SK-N-SH treated with all-trans-retinoic acid at 6 μM for 48 hours (cell line): ENCODE data around the gene FAAH.
A peak's percentile ranks its signal among the peaks of the same experiment; 100 is the strongest.
"Not testable (repeated sequence)": the region's sequence is repeated elsewhere in the genome, so short reads cannot be mapped to it uniquely, and the experiment has no call there.

ENCODE experiments used
- ATAC-seq: fragments of 200-7000 bp; cut with Tn5 transposase; 3 replicates; pipeline ENCODE4 v1.9.1; 2020; ENCODE audit warnings: mild to moderate bottlenecking, moderate library complexity
- ARNTL ChIP-seq: fragments of 450-650 bp; formaldehyde crosslinking; IDR thresholded peaks from 2 replicates; pipeline ENCODE4 v1.5.0; 2020; ENCODE audit warnings: low read depth, mild to moderate bottlenecking, moderate library complexity, borderline replicate concordance
- CSDC2 ChIP-seq: fragments of 250-450 bp; sonication (Bioruptor Pico); IDR thresholded peaks from 2 replicates; pipeline ENCODE4 v1.5.0; 2020; ENCODE audit warnings: mild to moderate bottlenecking, moderate library complexity
- ESRRG ChIP-seq: fragments of 250-450 bp; sonication (Bioruptor Pico); IDR thresholded peaks from 2 replicates; pipeline ENCODE4 v1.6.1; 2021; ENCODE audit warnings: mild to moderate bottlenecking
- ISL1 ChIP-seq: fragments of 250-450 bp; sonication (Bioruptor Pico); IDR thresholded peaks from 2 replicates; pipeline ENCODE4 v2.1.2; 2022; ENCODE audit warnings: mild to moderate bottlenecking, moderate library complexity
- OSR1 ChIP-seq: fragments of 250-450 bp; sonication (Bioruptor Pico); IDR thresholded peaks from 2 replicates; pipeline ENCODE4 v1.8.0; 2022; ENCODE audit warnings: moderate library complexity, mild to moderate bottlenecking, inconsistent platforms
- PPARA ChIP-seq: fragments of 250-450 bp; sonication (Bioruptor Pico); IDR thresholded peaks from 2 replicates; pipeline ENCODE4 v1.5.0; 2020; ENCODE audit warnings: mild to moderate bottlenecking, borderline replicate concordance
- RARB ChIP-seq: fragments of 250-450 bp; sonication (Bioruptor Pico); IDR thresholded peaks from 2 replicates; pipeline ENCODE4 v1.8.0; 2021; ENCODE audit warnings: mild to moderate bottlenecking, moderate library complexity
- TOX ChIP-seq: fragments of 250-450 bp; sonication (Bioruptor Pico); IDR thresholded peaks from 2 replicates; pipeline ENCODE4 v1.8.0; 2021; ENCODE audit warnings: mild to moderate bottlenecking, moderate library complexity, borderline replicate concordance
- ZC3H10 ChIP-seq: fragments of 250-450 bp; sonication (Bioruptor Pico); IDR thresholded peaks from 2 replicates; pipeline ENCODE4 v1.5.1; 2021; ENCODE audit warnings: mild to moderate bottlenecking, moderate library complexity
- ZFP3 ChIP-seq: fragments of 250-450 bp; sonication (Bioruptor Pico); IDR thresholded peaks from 2 replicates; pipeline ENCODE4 v1.5.0; 2020; ENCODE audit warnings: mild to moderate bottlenecking, moderate library complexity
- ZFP30 ChIP-seq: fragments of 450-650 bp; formaldehyde crosslinking; IDR thresholded peaks from 2 replicates; pipeline ENCODE4 v1.5.0; 2022; ENCODE audit warnings: mild to moderate bottlenecking, moderate library complexity
- ZNF565 ChIP-seq: fragments of 450-650 bp; formaldehyde crosslinking; conservative IDR thresholded peaks from 2 replicates; pipeline ENCODE4 v1.5.0; 2020; ENCODE audit warnings: low read depth, mild to moderate bottlenecking, moderate library complexity
- ZNF70 ChIP-seq: fragments of 450-650 bp; formaldehyde crosslinking; IDR thresholded peaks from 2 replicates; pipeline ENCODE4 v1.5.0; 2020; ENCODE audit warnings: mild to moderate bottlenecking, moderate library complexity
- ZNF8 ChIP-seq: fragments of 450-650 bp; formaldehyde crosslinking; IDR thresholded peaks from 2 replicates; pipeline ENCODE4 v1.5.0; 2020; ENCODE audit warnings: mild to moderate bottlenecking, moderate library complexity
- TF ChIP-seq, protein P1 (sequence below): fragments of 250-450 bp; sonication (Bioruptor Pico); IDR thresholded peaks from 2 replicates; pipeline ENCODE4 v1.5.0; 2020; ENCODE audit warnings: mild to moderate bottlenecking, moderate library complexity
- TF ChIP-seq, protein P2 (sequence below): fragments of 250-450 bp; sonication (Bioruptor Pico); IDR thresholded peaks from 2 replicates; pipeline ENCODE4 v1.5.1; 2021; ENCODE audit warnings: mild to moderate bottlenecking, moderate library complexity
- TF ChIP-seq, protein P3 (sequence below): fragments of 250-450 bp; sonication (Bioruptor Pico); IDR thresholded peaks from 2 replicates; pipeline ENCODE4 v1.8.0; 2020; ENCODE audit warnings: mild to moderate bottlenecking, moderate library complexity, borderline replicate concordance
- TF ChIP-seq, protein P4 (sequence below): fragments of 250-450 bp; sonication (Bioruptor Pico); IDR thresholded peaks from 2 replicates; pipeline ENCODE4 v1.5.1; 2020; ENCODE audit warnings: low read depth, mild to moderate bottlenecking, moderate library complexity
- TF ChIP-seq, protein P5 (sequence below): fragments of 250-450 bp; sonication (Bioruptor Pico); IDR thresholded peaks from 2 replicates; pipeline ENCODE4 v1.8.0; 2021; ENCODE audit warnings: low read depth, mild to moderate bottlenecking, moderate library complexity, borderline replicate concordance

FAAH gene

DNA sequence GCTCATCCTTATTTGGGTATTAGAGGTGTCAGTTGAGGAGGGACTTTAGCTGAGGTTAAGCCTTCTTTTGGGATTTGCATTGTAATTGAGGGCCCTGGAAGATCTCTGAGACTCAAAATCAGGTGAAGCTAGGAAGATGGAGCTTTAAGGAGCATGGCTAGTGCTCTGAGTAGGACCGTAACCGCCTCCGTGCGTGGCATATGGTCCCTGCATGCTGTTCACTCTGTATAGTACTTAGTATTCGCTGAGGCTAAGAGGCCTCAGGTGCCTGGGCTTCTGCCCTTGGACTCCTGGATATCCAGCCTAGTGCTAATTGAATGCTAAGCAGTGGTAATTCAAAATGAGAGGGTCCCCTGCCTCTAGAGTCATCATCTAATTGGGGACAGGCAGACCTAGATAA, 31.0 kb upstream of the FAAH start (continued):
- TF ChIP-seq, protein P1, sequence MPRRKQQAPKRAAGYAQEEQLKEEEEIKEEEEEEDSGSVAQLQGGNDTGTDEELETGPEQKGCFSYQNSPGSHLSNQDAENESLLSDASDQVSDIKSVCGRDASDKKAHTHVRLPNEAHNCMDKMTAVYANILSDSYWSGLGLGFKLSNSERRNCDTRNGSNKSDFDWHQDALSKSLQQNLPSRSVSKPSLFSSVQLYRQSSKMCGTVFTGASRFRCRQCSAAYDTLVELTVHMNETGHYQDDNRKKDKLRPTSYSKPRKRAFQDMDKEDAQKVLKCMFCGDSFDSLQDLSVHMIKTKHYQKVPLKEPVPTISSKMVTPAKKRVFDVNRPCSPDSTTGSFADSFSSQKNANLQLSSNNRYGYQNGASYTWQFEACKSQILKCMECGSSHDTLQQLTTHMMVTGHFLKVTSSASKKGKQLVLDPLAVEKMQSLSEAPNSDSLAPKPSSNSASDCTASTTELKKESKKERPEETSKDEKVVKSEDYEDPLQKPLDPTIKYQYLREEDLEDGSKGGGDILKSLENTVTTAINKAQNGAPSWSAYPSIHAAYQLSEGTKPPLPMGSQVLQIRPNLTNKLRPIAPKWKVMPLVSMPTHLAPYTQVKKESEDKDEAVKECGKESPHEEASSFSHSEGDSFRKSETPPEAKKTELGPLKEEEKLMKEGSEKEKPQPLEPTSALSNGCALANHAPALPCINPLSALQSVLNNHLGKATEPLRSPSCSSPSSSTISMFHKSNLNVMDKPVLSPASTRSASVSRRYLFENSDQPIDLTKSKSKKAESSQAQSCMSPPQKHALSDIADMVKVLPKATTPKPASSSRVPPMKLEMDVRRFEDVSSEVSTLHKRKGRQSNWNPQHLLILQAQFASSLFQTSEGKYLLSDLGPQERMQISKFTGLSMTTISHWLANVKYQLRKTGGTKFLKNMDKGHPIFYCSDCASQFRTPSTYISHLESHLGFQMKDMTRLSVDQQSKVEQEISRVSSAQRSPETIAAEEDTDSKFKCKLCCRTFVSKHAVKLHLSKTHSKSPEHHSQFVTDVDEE (CRISPR knock-in tag) = no peak
- no peak for TF ChIP-seq ESRRG (CRISPR knock-in tag)
- TF ChIP-seq, protein P2, sequence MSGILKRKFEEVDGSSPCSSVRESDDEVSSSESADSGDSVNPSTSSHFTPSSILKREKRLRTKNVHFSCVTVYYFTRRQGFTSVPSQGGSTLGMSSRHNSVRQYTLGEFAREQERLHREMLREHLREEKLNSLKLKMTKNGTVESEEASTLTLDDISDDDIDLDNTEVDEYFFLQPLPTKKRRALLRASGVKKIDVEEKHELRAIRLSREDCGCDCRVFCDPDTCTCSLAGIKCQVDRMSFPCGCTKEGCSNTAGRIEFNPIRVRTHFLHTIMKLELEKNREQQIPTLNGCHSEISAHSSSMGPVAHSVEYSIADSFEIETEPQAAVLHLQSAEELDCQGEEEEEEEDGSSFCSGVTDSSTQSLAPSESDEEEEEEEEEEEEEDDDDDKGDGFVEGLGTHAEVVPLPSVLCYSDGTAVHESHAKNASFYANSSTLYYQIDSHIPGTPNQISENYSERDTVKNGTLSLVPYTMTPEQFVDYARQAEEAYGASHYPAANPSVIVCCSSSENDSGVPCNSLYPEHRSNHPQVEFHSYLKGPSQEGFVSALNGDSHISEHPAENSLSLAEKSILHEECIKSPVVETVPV = no peak
- no peak for TF ChIP-seq OSR1 (CRISPR knock-in tag)
- TF ChIP-seq ZNF70 (CRISPR knock-in tag) = no peak

DNA sequence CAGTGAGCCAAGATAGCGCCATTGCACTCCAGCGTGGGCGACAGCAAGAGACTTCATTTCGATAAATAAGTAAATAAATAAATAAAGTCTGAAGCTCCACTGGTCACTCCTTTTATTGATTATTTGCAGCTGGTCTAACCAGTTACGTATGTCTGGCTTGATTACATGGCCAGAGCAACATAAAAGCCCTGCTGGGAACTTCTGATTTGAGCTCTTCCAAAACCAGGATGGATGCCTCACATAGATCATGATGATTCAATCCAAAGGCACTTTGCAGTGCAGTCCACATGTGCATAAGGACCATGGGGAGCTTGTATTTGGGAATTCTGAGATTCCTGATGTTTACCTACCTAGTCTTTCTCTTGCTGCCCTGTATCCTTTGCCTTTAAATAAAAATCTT, 29.5 kb upstream of the FAAH start:
- ATAC-seq = peak; percentile 77
- TF ChIP-seq CSDC2 (no peak), ZNF8 (CRISPR knock-in tag) (no peak), ZFP30 (CRISPR knock-in tag) (no peak), RARB (CRISPR knock-in tag) (no peak), ZFP3 (CRISPR knock-in tag) (no peak), ZNF565 (CRISPR knock-in tag) (no peak), ARNTL (CRISPR knock-in tag) (no peak), ISL1 (CRISPR knock-in tag) (no peak), OSR1 (CRISPR knock-in tag) (no peak), ZNF70 (CRISPR knock-in tag) (no peak), TOX (CRISPR knock-in tag) (no peak)
- TF ChIP-seq, protein P3, sequence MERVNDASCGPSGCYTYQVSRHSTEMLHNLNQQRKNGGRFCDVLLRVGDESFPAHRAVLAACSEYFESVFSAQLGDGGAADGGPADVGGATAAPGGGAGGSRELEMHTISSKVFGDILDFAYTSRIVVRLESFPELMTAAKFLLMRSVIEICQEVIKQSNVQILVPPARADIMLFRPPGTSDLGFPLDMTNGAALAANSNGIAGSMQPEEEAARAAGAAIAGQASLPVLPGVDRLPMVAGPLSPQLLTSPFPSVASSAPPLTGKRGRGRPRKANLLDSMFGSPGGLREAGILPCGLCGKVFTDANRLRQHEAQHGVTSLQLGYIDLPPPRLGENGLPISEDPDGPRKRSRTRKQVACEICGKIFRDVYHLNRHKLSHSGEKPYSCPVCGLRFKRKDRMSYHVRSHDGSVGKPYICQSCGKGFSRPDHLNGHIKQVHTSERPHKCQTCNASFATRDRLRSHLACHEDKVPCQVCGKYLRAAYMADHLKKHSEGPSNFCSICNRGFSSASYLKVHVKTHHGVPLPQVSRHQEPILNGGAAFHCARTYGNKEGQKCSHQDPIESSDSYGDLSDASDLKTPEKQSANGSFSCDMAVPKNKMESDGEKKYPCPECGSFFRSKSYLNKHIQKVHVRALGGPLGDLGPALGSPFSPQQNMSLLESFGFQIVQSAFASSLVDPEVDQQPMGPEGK (CRISPR knock-in tag) = no peak
- TF ChIP-seq, protein P4, sequence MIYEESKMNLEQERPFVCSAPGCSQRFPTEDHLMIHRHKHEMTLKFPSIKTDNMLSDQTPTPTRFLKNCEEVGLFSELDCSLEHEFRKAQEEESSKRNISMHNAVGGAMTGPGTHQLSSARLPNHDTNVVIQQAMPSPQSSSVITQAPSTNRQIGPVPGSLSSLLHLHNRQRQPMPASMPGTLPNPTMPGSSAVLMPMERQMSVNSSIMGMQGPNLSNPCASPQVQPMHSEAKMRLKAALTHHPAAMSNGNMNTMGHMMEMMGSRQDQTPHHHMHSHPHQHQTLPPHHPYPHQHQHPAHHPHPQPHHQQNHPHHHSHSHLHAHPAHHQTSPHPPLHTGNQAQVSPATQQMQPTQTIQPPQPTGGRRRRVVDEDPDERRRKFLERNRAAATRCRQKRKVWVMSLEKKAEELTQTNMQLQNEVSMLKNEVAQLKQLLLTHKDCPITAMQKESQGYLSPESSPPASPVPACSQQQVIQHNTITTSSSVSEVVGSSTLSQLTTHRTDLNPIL (CRISPR knock-in tag) = no peak
- TF ChIP-seq, protein P2 = no peak
- TF ChIP-seq, protein P1 (CRISPR knock-in tag) = no peak
- TF ChIP-seq, all 23 proteins: peak for 0

DNA sequence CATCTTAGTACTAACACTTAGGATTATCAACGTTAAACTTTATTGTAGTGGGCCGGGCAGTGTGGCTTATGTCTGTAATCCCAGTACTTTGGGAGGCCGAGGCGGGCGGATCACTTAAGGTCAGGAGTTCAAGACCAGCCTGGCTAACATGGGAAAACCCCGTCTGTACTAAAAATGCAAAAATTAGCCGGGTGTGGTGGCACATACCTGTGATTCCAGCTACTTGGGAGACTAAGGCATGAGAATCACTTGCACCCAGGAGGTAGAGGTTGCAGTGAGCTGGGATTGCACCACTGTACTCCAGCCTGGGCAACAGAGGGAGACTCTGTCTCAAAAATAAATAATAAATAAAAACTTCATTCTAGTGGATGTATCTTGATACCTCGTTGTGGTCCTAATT, 28.3 kb upstream of the FAAH start:
- not testable (repeated sequence) for ATAC-seq

DNA sequence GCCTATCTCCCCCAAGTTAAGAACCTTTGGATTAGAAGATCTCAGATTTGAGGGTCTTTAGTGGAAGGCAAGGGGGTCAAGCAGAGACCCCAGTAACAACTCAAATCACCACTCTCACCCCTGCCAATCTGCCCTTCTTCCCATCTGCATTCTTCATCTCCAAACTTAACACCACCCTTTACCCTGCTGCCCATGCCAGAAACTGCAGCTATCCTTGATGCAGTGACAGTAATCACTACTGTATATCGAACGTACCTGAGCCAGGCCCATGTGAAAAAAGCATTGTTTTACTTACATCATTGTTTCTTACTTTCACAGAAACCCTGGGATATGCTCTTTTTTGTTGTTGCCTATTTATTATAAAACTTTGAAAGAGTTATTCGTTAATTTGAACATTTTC, 27.0 kb upstream of the FAAH start:
- no peak for TF ChIP-seq ZFP3 (CRISPR knock-in tag)
- no peak for TF ChIP-seq ZC3H10
- TF ChIP-seq, protein P5, sequence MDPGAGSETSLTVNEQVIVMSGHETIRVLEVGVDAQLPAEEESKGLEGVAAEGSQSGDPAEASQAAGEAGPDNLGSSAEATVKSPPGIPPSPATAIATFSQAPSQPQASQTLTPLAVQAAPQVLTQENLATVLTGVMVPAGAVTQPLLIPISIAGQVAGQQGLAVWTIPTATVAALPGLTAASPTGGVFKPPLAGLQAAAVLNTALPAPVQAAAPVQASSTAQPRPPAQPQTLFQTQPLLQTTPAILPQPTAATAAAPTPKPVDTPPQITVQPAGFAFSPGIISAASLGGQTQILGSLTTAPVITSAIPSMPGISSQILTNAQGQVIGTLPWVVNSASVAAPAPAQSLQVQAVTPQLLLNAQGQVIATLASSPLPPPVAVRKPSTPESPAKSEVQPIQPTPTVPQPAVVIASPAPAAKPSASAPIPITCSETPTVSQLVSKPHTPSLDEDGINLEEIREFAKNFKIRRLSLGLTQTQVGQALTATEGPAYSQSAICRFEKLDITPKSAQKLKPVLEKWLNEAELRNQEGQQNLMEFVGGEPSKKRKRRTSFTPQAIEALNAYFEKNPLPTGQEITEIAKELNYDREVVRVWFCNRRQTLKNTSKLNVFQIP (CRISPR knock-in tag) = no peak
- no peak for TF ChIP-seq ZNF70 (CRISPR knock-in tag)
- no peak for TF ChIP-seq ZNF8 (CRISPR knock-in tag)
- TF ChIP-seq ZFP30 (CRISPR knock-in tag) = no peak
- TF ChIP-seq TOX (CRISPR knock-in tag) = no peak
- TF ChIP-seq, protein P2 = no peak
- TF ChIP-seq PPARA (CRISPR knock-in tag) = no peak
- TF ChIP-seq CSDC2 = no peak
- no peak for TF ChIP-seq OSR1 (CRISPR knock-in tag)
- no peak for ATAC-seq

DNA sequence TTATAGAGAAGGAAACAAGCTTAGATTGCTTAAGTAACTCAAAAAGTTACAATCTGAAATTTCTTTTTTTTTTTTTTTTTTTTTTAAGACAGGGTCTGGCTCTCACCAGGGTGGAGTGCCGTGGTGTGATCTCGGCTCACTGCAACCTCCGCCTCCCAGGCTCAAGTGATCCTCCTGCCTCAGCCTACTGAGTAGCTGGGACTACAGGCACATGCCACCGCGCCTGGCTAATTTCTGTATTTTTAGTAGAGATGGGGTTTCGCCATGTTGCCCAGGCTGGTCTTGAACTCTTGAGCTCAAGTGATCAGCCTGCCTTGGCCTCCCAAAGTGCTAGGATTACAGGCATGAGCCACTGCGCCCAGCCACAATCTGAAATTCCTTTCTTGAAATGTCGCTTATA, 26.4 kb upstream of the FAAH start:
- ATAC-seq = not testable (repeated sequence)
